Renal cortical epithelial cell (primary cell): Measurements from ENCODE around the gene SPTBN2. TPM values are rescaled to one million over a fixed set of nuclear protein-coding genes. Genes with fewer than 3 reads are reported as not detected.

Source experiments
- DNase-seq: peaks from one replicate; pipeline ENCODE4 v3.0.0-alpha.2; 2011; ENCODE audit warnings: low read depth
- total RNA-seq: library from RNA; depleted of rRNA; stranded (reverse); fragments of >200 nt; gene quantifications from 2 replicates; pipeline ENCODE4 v1.2.3, GENCODE V29; 2014

Gene SPTBN2
- total RNA-seq, 1 donor from 2014 or later, result 208 TPM

- no peak for DNase-seq
Measured at GRCh38 chr11:66685276-66686099, 43.5 kb downstream of the SPTBN2 start.

GRCh38 chr11:66684635-66685034, 44.4 kb downstream of the SPTBN2 start:
- no peak for DNase-seq

GRCh38 chr11:66683877-66684276, 45.1 kb downstream of the SPTBN2 start:
- DNase-seq, result no peak

- DNase-seq, result no peak
Measured at GRCh38 chr11:66680966-66681645, 47.9 kb downstream of the SPTBN2 start.

GRCh38 chr11:66677599-66678375, 51.2 kb downstream of the SPTBN2 start, which contains the start of gene RBM4B:
TSS of gene RBM4B (minus strand) at chr11:66677887. CDS start at chr11:66677079, 808 bp downstream.
- DNase-seq, result peak; percentile 81

- DNase-seq, result no peak
Measured at GRCh38 chr11:66676931-66677598, 52.0 kb downstream of the SPTBN2 start.

GRCh38 chr11:66676282-66676919, 52.6 kb downstream of the SPTBN2 start:
- DNase-seq, result no peak

- no peak for DNase-seq
Measured at GRCh38 chr11:66674964-66675602, 53.9 kb downstream of the SPTBN2 start.

- DNase-seq, result no peak
Measured at GRCh38 chr11:66670816-66671215, 58.2 kb downstream of the SPTBN2 start.

GRCh38 chr11:66665369-66665768, 63.6 kb downstream of the SPTBN2 start:
- DNase-seq, result no peak

GRCh38 chr11:66663741-66664296, 65.2 kb downstream of the SPTBN2 start:
- DNase-seq, result no peak

- no peak for DNase-seq
Measured at GRCh38 chr11:66659763-66660162, 69.3 kb downstream of the SPTBN2 start.

- peak; percentile 28 for DNase-seq
Measured at GRCh38 chr11:66653123-66653522, 75.9 kb downstream of the SPTBN2 start.

GRCh38 chr11:66652651-66653050, 76.4 kb downstream of the SPTBN2 start:
- DNase-seq, result no peak

GRCh38 chr11:66651016-66651415, 78.0 kb downstream of the SPTBN2 start:
- DNase-seq, result peak; percentile 40

GRCh38 chr11:66649903-66650302, 79.1 kb downstream of the SPTBN2 start:
- DNase-seq, result no peak

GRCh38 chr11:66646828-66647227, 82.2 kb downstream of the SPTBN2 start:
- DNase-seq, result no peak

GRCh38 chr11:66643745-66644437, 85.1 kb downstream of the SPTBN2 start:
- no peak for DNase-seq

GRCh38 chr11:66641834-66642233, 87.2 kb downstream of the SPTBN2 start:
- peak; percentile 39 for DNase-seq
